Activated B cell treated with CpG ODN at 0.5 μM for 24 hours (primary cell): ENCODE results near the gene PPP2R2B. TPM values are rescaled to one million over a fixed set of nuclear protein-coding genes. Genes with fewer than 3 reads are reported as not detected.

Source experiments
- ATAC-seq: fragments of 200-7000 bp; cut with Tn5 transposase; one replicate; pipeline ENCODE4 v1.10.0; 2021; ENCODE audit warnings: low read depth, mild to moderate bottlenecking, moderate library complexity
- CTCF ChIA-PET: fragments of 350-600 bp; sonication (Branson Sonifier 250); formaldehyde crosslinking; loops from one replicate; lab custom pipeline; 2021; ENCODE audit warnings: antibody characterized with exemption; lab: Charles Lee
- POLR2A ChIA-PET: fragments of 350-600 bp; sonication (Branson Sonifier 250); formaldehyde crosslinking; loops from one replicate; lab custom pipeline; 2021; ENCODE audit warnings: antibody characterized with exemption; lab: Charles Lee
- DNase-seq: peaks from one replicate; pipeline ENCODE4 v3.0.0; 2022
- H3K27ac Mint-ChIP-seq: one replicate; pipeline ENCODE4 v1.8.0; 2020; ENCODE audit warnings: mixed read lengths
- H3K27me3 Mint-ChIP-seq: one replicate; pipeline ENCODE4 v1.8.0; 2021; ENCODE audit warnings: mixed read lengths
- H3K36me3 Mint-ChIP-seq: one replicate; pipeline ENCODE4 v1.8.0; 2021; ENCODE audit warnings: low read depth, mixed read lengths
- H3K4me1 Mint-ChIP-seq: one replicate; pipeline ENCODE4 v1.8.0; 2021; ENCODE audit warnings: mixed read lengths
- H3K4me3 Mint-ChIP-seq: one replicate; pipeline ENCODE4 v1.8.0; 2020; ENCODE audit warnings: mild to moderate bottlenecking, mixed read lengths
- H3K9me3 Mint-ChIP-seq: one replicate; pipeline ENCODE4 v1.8.0; 2020; ENCODE audit warnings: mixed read lengths
- CTCF ChIP-seq: fragments of 200-600 bp; IDR thresholded peaks from one replicate; pipeline ENCODE4 v1.8.0; 2022; ENCODE audit warnings: antibody characterized with exemption, mild to moderate bottlenecking
- intact Hi-C: fragments of 100-400 bp; cut with micrococcal nuclease; formaldehyde crosslinking; loops from one replicate; pipeline ENCODE4 v1.15.1; 2024
- total RNA-seq: library from RNA; stranded (reverse); gene quantifications from 2 replicates; pipeline ENCODE4 v1.2.3, GENCODE V29; 2022

Gene PPP2R2B
- total RNA-seq, 1 donor from 2014 or later = not detected

GRCh38 chr5:146805081-146805480 is 73.5 kb downstream of the PPP2R2B start:
- CTCF ChIA-PET = no interaction called here
- DNase-seq (no peak), ATAC-seq (no peak)
- intact Hi-C loops = no loop called here
- H3K4me1 Mint-ChIP-seq = no peaks in the 10 kb centered on the region
- H3K27ac Mint-ChIP-seq = no peak overlapping the region
- H3K4me3 Mint-ChIP-seq = no peak overlapping the region
- no peaks in the 10 kb centered on the region for H3K36me3 Mint-ChIP-seq
- POLR2A ChIA-PET = no interaction called here
- no peaks in the 10 kb centered on the region for H3K27me3 Mint-ChIP-seq
- no peak for TF ChIP-seq CTCF
- H3K9me3 Mint-ChIP-seq = no peaks in the 10 kb centered on the region

GRCh38 chr5:146802945-146803522 is 75.5 kb downstream of the PPP2R2B start:
- CTCF ChIA-PET = no interaction called here
- no peak overlapping the region for H3K4me3 Mint-ChIP-seq
- no peaks in the 10 kb centered on the region for H3K9me3 Mint-ChIP-seq
- intact Hi-C loops = no loop called here
- H3K4me1 Mint-ChIP-seq = no peaks in the 10 kb centered on the region
- H3K27me3 Mint-ChIP-seq = no peaks in the 10 kb centered on the region
- ATAC-seq = no peak
- POLR2A ChIA-PET = no interaction called here
- H3K27ac Mint-ChIP-seq = no peak overlapping the region
- no peak for TF ChIP-seq CTCF
- no peak for DNase-seq
- H3K36me3 Mint-ChIP-seq = no peaks in the 10 kb centered on the region

- Mint-ChIP-seq H3K4me1 (no peaks in the 10 kb centered on the region), H3K36me3 (no peaks in the 10 kb centered on the region), H3K27me3 (no peaks in the 10 kb centered on the region), H3K27ac (no peak overlapping the region), H3K9me3 (no peaks in the 10 kb centered on the region), H3K4me3 (no peak overlapping the region)
- ChIA-PET CTCF (no interaction called here), POLR2A (no interaction called here)
- TF ChIP-seq CTCF = no peak
- ATAC-seq = no peak
- no peak for DNase-seq
- intact Hi-C loops = no loop called here
These were observed 78.9 kb downstream of the PPP2R2B start for GRCh38 chr5:146799671-146800070.

GRCh38 chr5:146799231-146799630 is 79.3 kb downstream of the PPP2R2B start:
- Mint-ChIP-seq H3K4me3 (no peak overlapping the region), H3K9me3 (no peaks in the 10 kb centered on the region), H3K4me1 (no peaks in the 10 kb centered on the region), H3K36me3 (no peaks in the 10 kb centered on the region), H3K27ac (no peak overlapping the region), H3K27me3 (no peaks in the 10 kb centered on the region)
- CTCF ChIA-PET = no interaction called here
- no peak for TF ChIP-seq CTCF
- DNase-seq = no peak
- no peak for ATAC-seq
- intact Hi-C loops = no loop called here
- POLR2A ChIA-PET = no interaction called here

- H3K27me3 Mint-ChIP-seq = no peaks in the 10 kb centered on the region
- CTCF ChIA-PET = no interaction called here
- no peaks in the 10 kb centered on the region for H3K9me3 Mint-ChIP-seq
- intact Hi-C loops = no loop called here
- DNase-seq (no peak), ATAC-seq (no peak)
- H3K4me3 Mint-ChIP-seq = no peak overlapping the region
- H3K36me3 Mint-ChIP-seq = no peaks in the 10 kb centered on the region
- H3K4me1 Mint-ChIP-seq = no peaks in the 10 kb centered on the region
- no peak for TF ChIP-seq CTCF
- POLR2A ChIA-PET = no interaction called here
- H3K27ac Mint-ChIP-seq = no peak overlapping the region
These were observed 80.9 kb downstream of the PPP2R2B start for GRCh38 chr5:146797658-146798057.
